Measurements from ENCODE around the gene ARMH2.
"Not testable (repeated sequence)": the region's sequence is repeated elsewhere in the genome, so short reads cannot be mapped to it uniquely, and the experiment has no call there.

ARMH2 gene

GRCh38 chr6:24760210-24760609 lies 38.5 kb downstream of the ARMH2 start:
- no peak overlapping the region for H3K9ac ChIP-seq (ENCODE audit: low read depth, low read length)
- H3K36me3 ChIP-seq (ENCODE audit: insufficient read depth, low read length): no peaks in the 10 kb centered on the region
- H3K4me2 ChIP-seq (ENCODE audit: low read length): no peak overlapping the region
- H3K9me3 ChIP-seq (replicated peaks; ENCODE audit: low read length): no peaks in the 10 kb centered on the region
- no peaks in the 10 kb centered on the region for H3K27me3 ChIP-seq (ENCODE audit: control insufficient read depth, insufficient read depth, low read length)
- H3K4me1 ChIP-seq (ENCODE audit: control insufficient read depth, insufficient read depth, low read length): no peaks in the 10 kb centered on the region
- no peak overlapping the region for H3K4me3 ChIP-seq (ENCODE audit: low read length)

GRCh38 chr6:24759718-24760117 lies 39.0 kb downstream of the ARMH2 start:
- Histone ChIP-seq H3K9me3 (replicated peaks; ENCODE audit: low read length) (no peaks in the 10 kb centered on the region), H3K4me1 (ENCODE audit: control insufficient read depth, insufficient read depth, low read length) (no peaks in the 10 kb centered on the region), H3K4me3 (ENCODE audit: low read length) (no peak overlapping the region), H3K9ac (ENCODE audit: low read depth, low read length) (no peak overlapping the region), H3K36me3 (ENCODE audit: insufficient read depth, low read length) (no peaks in the 10 kb centered on the region), H3K27me3 (ENCODE audit: control insufficient read depth, insufficient read depth, low read length) (no peaks in the 10 kb centered on the region), H3K4me2 (ENCODE audit: low read length) (no peak overlapping the region)

GRCh38 chr6:24757611-24758010 lies 41.1 kb downstream of the ARMH2 start:
- no peaks in the 10 kb centered on the region for H3K36me3 ChIP-seq (ENCODE audit: insufficient read depth, low read length)
- no peaks in the 10 kb centered on the region for H3K27me3 ChIP-seq (ENCODE audit: control insufficient read depth, insufficient read depth, low read length)
- no peaks in the 10 kb centered on the region for H3K4me1 ChIP-seq (ENCODE audit: control insufficient read depth, insufficient read depth, low read length)
- H3K4me2 ChIP-seq (ENCODE audit: low read length): no peak overlapping the region
- H3K9me3 ChIP-seq (replicated peaks; ENCODE audit: low read length): no peaks in the 10 kb centered on the region
- no peak overlapping the region for H3K9ac ChIP-seq (ENCODE audit: low read depth, low read length)
- H3K4me3 ChIP-seq (ENCODE audit: low read length): no peak overlapping the region

GRCh38 chr6:24755279-24755678 lies 43.4 kb downstream of the ARMH2 start:
- Histone ChIP-seq H3K9ac (ENCODE audit: low read depth, low read length) (no peak overlapping the region), H3K4me1 (ENCODE audit: control insufficient read depth, insufficient read depth, low read length) (no peaks in the 10 kb centered on the region), H3K27me3 (ENCODE audit: control insufficient read depth, insufficient read depth, low read length) (no peaks in the 10 kb centered on the region), H3K4me2 (ENCODE audit: low read length) (no peak overlapping the region), H3K36me3 (ENCODE audit: insufficient read depth, low read length) (no peaks in the 10 kb centered on the region), H3K4me3 (ENCODE audit: low read length) (no peak overlapping the region), H3K9me3 (replicated peaks; ENCODE audit: low read length) (no peaks in the 10 kb centered on the region)

GRCh38 chr6:24754378-24754777 lies 44.3 kb downstream of the ARMH2 start:
- not testable (repeated sequence) for H3K9me3 ChIP-seq (replicated peaks; ENCODE audit: low read length); H3K4me2 ChIP-seq (ENCODE audit: low read length); H3K36me3 ChIP-seq (ENCODE audit: insufficient read depth, low read length); H3K4me3 ChIP-seq (ENCODE audit: low read length); H3K9ac ChIP-seq (ENCODE audit: low read depth, low read length); H3K27me3 ChIP-seq (ENCODE audit: control insufficient read depth, insufficient read depth, low read length); H3K4me1 ChIP-seq (ENCODE audit: control insufficient read depth, insufficient read depth, low read length)

- H3K9me3 ChIP-seq (replicated peaks; ENCODE audit: low read length): no peaks in the 10 kb centered on the region
- no peaks in the 10 kb centered on the region for H3K27me3 ChIP-seq (ENCODE audit: control insufficient read depth, insufficient read depth, low read length)
- no peak overlapping the region for H3K4me3 ChIP-seq (ENCODE audit: low read length)
- H3K9ac ChIP-seq (ENCODE audit: low read depth, low read length): no peak overlapping the region
- H3K36me3 ChIP-seq (ENCODE audit: insufficient read depth, low read length): no peaks in the 10 kb centered on the region
- no peak overlapping the region for H3K4me2 ChIP-seq (ENCODE audit: low read length)
- H3K4me1 ChIP-seq (ENCODE audit: control insufficient read depth, insufficient read depth, low read length): no peaks in the 10 kb centered on the region
These were observed 45.2 kb downstream of the ARMH2 start for GRCh38 chr6:24753545-24753944.

- Histone ChIP-seq H3K27me3 (ENCODE audit: control insufficient read depth, insufficient read depth, low read length) (no peaks in the 10 kb centered on the region), H3K4me3 (ENCODE audit: low read length) (no peak overlapping the region), H3K4me1 (ENCODE audit: control insufficient read depth, insufficient read depth, low read length) (no peaks in the 10 kb centered on the region), H3K9ac (ENCODE audit: low read depth, low read length) (no peak overlapping the region), H3K4me2 (ENCODE audit: low read length) (no peak overlapping the region), H3K36me3 (ENCODE audit: insufficient read depth, low read length) (no peaks in the 10 kb centered on the region), H3K9me3 (replicated peaks; ENCODE audit: low read length) (no peaks in the 10 kb centered on the region)
These were observed 45.7 kb downstream of the ARMH2 start for GRCh38 chr6:24752917-24753492.

GRCh38 chr6:24752503-24752902 lies 46.2 kb downstream of the ARMH2 start:
- no peaks in the 10 kb centered on the region for H3K4me1 ChIP-seq (ENCODE audit: control insufficient read depth, insufficient read depth, low read length)
- H3K27me3 ChIP-seq (ENCODE audit: control insufficient read depth, insufficient read depth, low read length): no peaks in the 10 kb centered on the region
- no peaks in the 10 kb centered on the region for H3K36me3 ChIP-seq (ENCODE audit: insufficient read depth, low read length)
- no peak overlapping the region for H3K4me2 ChIP-seq (ENCODE audit: low read length)
- no peaks in the 10 kb centered on the region for H3K9me3 ChIP-seq (replicated peaks; ENCODE audit: low read length)
- no peak overlapping the region for H3K4me3 ChIP-seq (ENCODE audit: low read length)
- H3K9ac ChIP-seq (ENCODE audit: low read depth, low read length): no peak overlapping the region

- H3K9me3 ChIP-seq (replicated peaks; ENCODE audit: low read length); H3K4me3 ChIP-seq (ENCODE audit: low read length); H3K27me3 ChIP-seq (ENCODE audit: control insufficient read depth, insufficient read depth, low read length); H3K36me3 ChIP-seq (ENCODE audit: insufficient read depth, low read length); H3K9ac ChIP-seq (ENCODE audit: low read depth, low read length); H3K4me2 ChIP-seq (ENCODE audit: low read length); H3K4me1 ChIP-seq (ENCODE audit: control insufficient read depth, insufficient read depth, low read length): not testable (repeated sequence)
These were observed 47.8 kb downstream of the ARMH2 start for GRCh38 chr6:24750878-24751277.

- no peak overlapping the region for H3K4me2 ChIP-seq (ENCODE audit: low read length)
- H3K27me3 ChIP-seq (ENCODE audit: control insufficient read depth, insufficient read depth, low read length): no peaks in the 10 kb centered on the region
- H3K4me1 ChIP-seq (ENCODE audit: control insufficient read depth, insufficient read depth, low read length): peaks cover under 1% of the 10 kb centered on the region
- H3K9ac ChIP-seq (ENCODE audit: low read depth, low read length): no peak overlapping the region
- no peaks in the 10 kb centered on the region for H3K9me3 ChIP-seq (replicated peaks; ENCODE audit: low read length)
- H3K36me3 ChIP-seq (ENCODE audit: insufficient read depth, low read length): no peaks in the 10 kb centered on the region
- no peak overlapping the region for H3K4me3 ChIP-seq (ENCODE audit: low read length)
These were observed 49.4 kb downstream of the ARMH2 start for GRCh38 chr6:24749297-24749696.

All from skeletal muscle satellite cell (primary cell).